ENCODE results near the gene RRP1B.

GRCh38 chr21:43717166-43717853 is 58.0 kb downstream of the RRP1B start:
- TF ChIP-seq MAX (IDR thresholded peaks at IDR 0.05) (no peak), EGR1 (IDR thresholded peaks at IDR 0.05) (no peak), RAD21 (IDR thresholded peaks at IDR 0.05; ENCODE audit: low read depth) (no peak), REST (IDR thresholded peaks at IDR 0.05; ENCODE audit: low read depth) (no peak), TAF1 (IDR thresholded peaks at IDR 0.05; ENCODE audit: low read depth) (no peak), EP300 (IDR thresholded peaks at IDR 0.05; ENCODE audit: borderline replicate concordance) (no peak), YY1 (IDR thresholded peaks at IDR 0.05; ENCODE audit: low read depth) (no peak), FOXM1 (IDR thresholded peaks at IDR 0.05; ENCODE audit: borderline replicate concordance, low read depth) (no peak), TCF12 (IDR thresholded peaks at IDR 0.05; ENCODE audit: low read depth) (no peak), TEAD4 (IDR thresholded peaks at IDR 0.05) (no peak), CEBPB (IDR thresholded peaks at IDR 0.05) (no peak), CREB1 (IDR thresholded peaks at IDR 0.05; ENCODE audit: low read depth) (no peak), USF1 (IDR thresholded peaks at IDR 0.05) (no peak), NFIC (IDR thresholded peaks at IDR 0.05) (no peak)
